ENCODE results near the gene FOXP1.

FOXP1 gene

DNA sequence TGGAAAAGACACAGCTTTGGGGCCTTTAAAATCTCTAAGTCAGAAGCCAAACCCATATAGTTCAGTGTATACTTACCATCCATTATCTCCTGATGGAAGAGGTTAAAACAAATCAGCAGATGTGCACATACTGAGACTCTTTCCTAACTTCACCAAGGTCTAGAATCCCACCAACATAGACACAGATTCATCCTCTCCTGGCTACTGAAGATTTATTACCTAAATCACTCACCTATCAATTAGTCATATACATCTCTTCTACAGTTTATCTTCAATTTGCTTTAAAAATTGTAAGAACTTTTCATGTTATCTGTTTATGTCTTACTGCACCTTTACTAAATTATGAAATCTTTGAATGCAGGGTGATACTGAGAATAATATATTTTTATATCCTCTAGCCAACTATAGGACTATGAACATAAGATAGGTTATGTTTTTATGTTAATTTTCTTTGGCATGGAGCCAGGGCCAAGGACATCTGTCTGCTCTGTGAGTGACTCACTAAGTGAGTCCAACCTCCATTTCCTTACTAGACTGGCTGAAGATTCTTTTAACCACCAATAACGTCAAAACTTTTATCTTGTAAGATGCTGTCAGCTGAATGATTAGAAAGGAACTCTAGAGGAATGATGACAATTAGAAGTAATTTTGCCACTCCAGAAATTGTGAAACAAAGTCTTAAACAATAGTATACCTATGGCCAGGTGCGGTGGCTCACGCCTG is 397.6 kb downstream of the FOXP1 start:
- H3K27me3 ChIP-seq (ENCODE audit: control insufficient read depth, insufficient read depth, low read length), result no peaks in the 10 kb centered on the region
- no peak overlapping the region for H3K9ac ChIP-seq (ENCODE audit: low read length)
- H3K4me1 ChIP-seq (ENCODE audit: control insufficient read depth, insufficient read depth, low read length), result peaks cover 17% of the 10 kb centered on the region
- no peaks in the 10 kb centered on the region for H3K9me3 ChIP-seq (ENCODE audit: control insufficient read depth, low read length)
- no peaks in the 10 kb centered on the region for H3K36me3 ChIP-seq (ENCODE audit: control insufficient read depth, insufficient read depth, low read length)
- no peak overlapping the region for H3K4me3 ChIP-seq (ENCODE audit: low read length)

DNA sequence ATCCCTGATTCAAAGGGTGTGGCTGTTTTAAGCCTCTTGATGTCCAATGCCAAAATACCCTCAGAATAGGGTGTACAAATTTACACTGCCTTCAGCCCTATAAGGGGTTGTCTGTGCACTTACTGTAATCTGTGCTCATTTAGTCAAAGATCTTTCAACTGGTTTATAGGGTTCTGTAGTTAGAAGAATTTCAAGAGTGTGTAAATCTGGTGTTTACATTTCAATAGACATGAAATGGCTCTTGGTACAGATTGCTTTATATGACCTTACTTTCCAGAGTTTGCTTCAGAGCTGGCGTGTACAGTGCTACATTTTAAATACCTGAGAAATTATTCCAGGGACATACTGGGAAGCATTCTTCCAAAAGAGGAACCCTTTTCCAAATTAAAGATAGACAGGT is 399.3 kb downstream of the FOXP1 start:
- Histone ChIP-seq H3K36me3 (ENCODE audit: control insufficient read depth, insufficient read depth, low read length) (no peaks in the 10 kb centered on the region), H3K4me1 (ENCODE audit: control insufficient read depth, insufficient read depth, low read length) (peaks cover 13% of the 10 kb centered on the region), H3K9ac (ENCODE audit: low read length) (no peak overlapping the region), H3K27me3 (ENCODE audit: control insufficient read depth, insufficient read depth, low read length) (no peaks in the 10 kb centered on the region), H3K9me3 (ENCODE audit: control insufficient read depth, low read length) (no peaks in the 10 kb centered on the region), H3K4me3 (ENCODE audit: low read length) (no peak overlapping the region)

DNA sequence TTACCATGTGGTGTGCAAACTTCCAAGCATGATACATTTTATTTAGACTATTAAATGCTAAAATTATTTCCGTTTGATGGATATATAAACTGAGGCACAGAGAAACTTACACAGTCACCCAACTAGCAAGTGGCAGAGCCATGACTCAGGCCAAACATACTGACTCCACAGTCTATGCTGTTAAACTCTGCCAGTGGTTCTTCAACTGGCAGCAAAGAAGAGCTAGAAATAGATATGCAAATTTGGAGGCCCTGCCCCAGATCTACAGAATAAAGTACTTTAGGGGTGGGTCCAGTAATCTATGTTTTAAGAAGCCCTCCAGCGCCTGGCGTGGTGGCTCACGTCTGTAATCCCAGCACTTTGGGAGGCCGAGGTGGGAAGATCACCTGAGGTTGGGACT is 400.0 kb downstream of the FOXP1 start:
- Histone ChIP-seq H3K9me3 (ENCODE audit: control insufficient read depth, low read length) (no peaks in the 10 kb centered on the region), H3K9ac (ENCODE audit: low read length) (no peak overlapping the region), H3K4me1 (ENCODE audit: control insufficient read depth, insufficient read depth, low read length) (peaks cover 7% of the 10 kb centered on the region), H3K36me3 (ENCODE audit: control insufficient read depth, insufficient read depth, low read length) (no peaks in the 10 kb centered on the region), H3K27me3 (ENCODE audit: control insufficient read depth, insufficient read depth, low read length) (no peaks in the 10 kb centered on the region), H3K4me3 (ENCODE audit: low read length) (no peak overlapping the region)

DNA sequence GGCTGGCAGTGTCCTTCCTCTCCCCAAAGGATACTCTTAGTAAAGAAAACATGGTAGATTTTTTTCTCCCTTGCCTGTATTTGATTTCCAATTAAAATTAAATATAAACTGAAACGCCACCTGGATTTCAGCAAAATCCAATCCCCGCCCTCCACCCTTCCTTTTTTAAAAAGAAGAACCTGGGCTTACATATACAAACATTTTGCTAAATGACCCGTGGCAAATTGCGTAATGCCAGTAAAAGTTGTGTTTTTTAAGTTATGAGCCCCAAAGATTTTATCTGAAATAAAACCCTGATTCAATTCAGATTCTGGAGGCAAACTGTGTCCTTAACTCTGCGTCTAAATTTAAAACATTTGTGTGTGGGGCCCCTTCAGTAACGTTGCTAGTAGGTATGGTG is 403.0 kb downstream of the FOXP1 start:
- Histone ChIP-seq H3K9ac (ENCODE audit: low read length) (no peak overlapping the region), H3K9me3 (ENCODE audit: control insufficient read depth, low read length) (no peaks in the 10 kb centered on the region), H3K4me1 (ENCODE audit: control insufficient read depth, insufficient read depth, low read length) (peaks cover 5% of the 10 kb centered on the region), H3K27me3 (ENCODE audit: control insufficient read depth, insufficient read depth, low read length) (no peaks in the 10 kb centered on the region), H3K36me3 (ENCODE audit: control insufficient read depth, insufficient read depth, low read length) (no peaks in the 10 kb centered on the region), H3K4me3 (ENCODE audit: low read length) (no peak overlapping the region)

DNA sequence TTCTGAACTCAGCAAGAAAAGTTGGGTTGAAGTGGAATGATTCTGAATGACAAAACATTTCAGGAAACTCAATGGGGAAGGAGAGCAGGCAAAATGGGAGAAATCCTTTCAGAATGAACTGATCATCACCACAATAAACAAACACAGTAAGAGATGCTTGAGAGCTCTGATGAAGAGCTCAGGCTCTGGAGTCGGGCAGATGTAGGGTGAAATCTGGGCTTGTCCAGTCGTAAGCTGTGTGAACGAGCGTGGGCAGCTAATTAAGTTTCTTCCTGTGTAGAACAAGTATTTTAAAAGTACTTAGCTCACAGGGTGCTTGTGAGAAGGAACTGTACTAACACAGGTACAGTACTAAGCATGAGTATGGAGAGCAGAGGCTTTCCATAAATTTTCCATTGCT is 406.2 kb downstream of the FOXP1 start:
- Histone ChIP-seq H3K4me1 (ENCODE audit: control insufficient read depth, insufficient read depth, low read length) (peaks cover 5% of the 10 kb centered on the region), H3K36me3 (ENCODE audit: control insufficient read depth, insufficient read depth, low read length) (no peaks in the 10 kb centered on the region), H3K27me3 (ENCODE audit: control insufficient read depth, insufficient read depth, low read length) (no peaks in the 10 kb centered on the region), H3K4me3 (ENCODE audit: low read length) (no peak overlapping the region), H3K9ac (ENCODE audit: low read length) (no peak overlapping the region), H3K9me3 (ENCODE audit: control insufficient read depth, low read length) (no peaks in the 10 kb centered on the region)

DNA sequence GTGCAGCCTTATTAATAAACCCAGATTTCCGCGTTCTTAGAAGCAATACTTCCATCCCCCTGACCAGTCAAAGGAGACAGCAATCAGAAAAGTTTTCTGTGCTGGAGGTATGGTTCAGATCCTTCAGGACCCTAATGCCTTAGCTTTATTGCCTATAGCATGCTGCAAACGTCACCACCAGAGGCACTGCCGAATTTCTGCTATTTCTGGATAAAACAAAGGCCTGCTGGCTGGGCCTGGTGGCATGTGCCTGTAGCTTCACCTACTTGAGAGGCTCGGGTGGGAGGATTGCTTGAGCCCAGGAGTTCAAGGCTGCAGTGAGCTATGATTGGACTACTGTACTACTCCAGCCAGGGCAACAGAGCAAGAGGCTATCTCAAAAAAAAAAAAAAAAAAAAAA is 407.2 kb downstream of the FOXP1 start:
- Histone ChIP-seq H3K9ac (ENCODE audit: low read length) (no peak overlapping the region), H3K36me3 (ENCODE audit: control insufficient read depth, insufficient read depth, low read length) (no peaks in the 10 kb centered on the region), H3K4me3 (ENCODE audit: low read length) (no peak overlapping the region), H3K9me3 (ENCODE audit: control insufficient read depth, low read length) (no peaks in the 10 kb centered on the region), H3K4me1 (ENCODE audit: control insufficient read depth, insufficient read depth, low read length) (peaks cover 5% of the 10 kb centered on the region), H3K27me3 (ENCODE audit: control insufficient read depth, insufficient read depth, low read length) (no peaks in the 10 kb centered on the region)

DNA sequence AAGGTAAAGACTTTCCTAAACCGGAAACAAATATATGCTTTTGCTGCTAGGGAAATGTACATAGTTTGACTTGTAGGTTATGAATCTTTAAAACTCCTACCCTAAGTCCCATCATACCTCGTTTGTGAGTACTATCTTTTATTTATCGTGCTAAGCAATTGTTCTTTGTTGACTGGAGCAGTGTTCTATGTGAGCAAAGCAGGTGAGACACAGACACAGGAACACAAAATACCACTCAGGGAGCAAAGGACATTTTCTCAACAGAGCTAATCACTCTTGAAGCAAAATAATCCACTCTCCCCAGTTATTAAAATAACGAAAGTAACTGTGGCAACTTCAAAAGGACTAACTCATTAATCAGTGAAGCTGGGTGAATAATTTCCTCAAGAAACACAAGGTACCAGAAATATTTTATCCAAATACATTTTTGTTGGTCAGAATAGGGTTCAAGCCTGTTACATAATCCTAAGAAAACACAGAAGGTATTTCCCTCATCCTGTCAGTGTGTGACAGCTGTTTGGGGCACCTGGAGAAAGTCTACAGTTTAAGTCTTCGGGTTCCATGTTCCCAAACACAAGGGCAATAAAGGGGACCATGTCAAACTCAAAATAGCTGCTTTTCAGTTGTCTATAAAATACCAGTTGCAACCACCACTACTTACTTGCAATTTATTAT is 407.7 kb downstream of the FOXP1 start:
- Histone ChIP-seq H3K27me3 (ENCODE audit: control insufficient read depth, insufficient read depth, low read length) (no peaks in the 10 kb centered on the region), H3K4me1 (ENCODE audit: control insufficient read depth, insufficient read depth, low read length) (peaks cover 5% of the 10 kb centered on the region), H3K9me3 (ENCODE audit: control insufficient read depth, low read length) (no peaks in the 10 kb centered on the region), H3K4me3 (ENCODE audit: low read length) (no peak overlapping the region), H3K9ac (ENCODE audit: low read length) (no peak overlapping the region), H3K36me3 (ENCODE audit: control insufficient read depth, insufficient read depth, low read length) (no peaks in the 10 kb centered on the region)

- H3K36me3 ChIP-seq (ENCODE audit: control insufficient read depth, insufficient read depth, low read length), result no peaks in the 10 kb centered on the region
- no peaks in the 10 kb centered on the region for H3K27me3 ChIP-seq (ENCODE audit: control insufficient read depth, insufficient read depth, low read length)
- H3K4me3 ChIP-seq (ENCODE audit: low read length), result no peak overlapping the region
- no peak overlapping the region for H3K9ac ChIP-seq (ENCODE audit: low read length)
- H3K4me1 ChIP-seq (ENCODE audit: control insufficient read depth, insufficient read depth, low read length), result peaks cover 15% of the 10 kb centered on the region
- no peaks in the 10 kb centered on the region for H3K9me3 ChIP-seq (ENCODE audit: control insufficient read depth, low read length)
Measured at GRCh38 chr3:71172951-71173350, 410.6 kb downstream of the FOXP1 start.

DNA sequence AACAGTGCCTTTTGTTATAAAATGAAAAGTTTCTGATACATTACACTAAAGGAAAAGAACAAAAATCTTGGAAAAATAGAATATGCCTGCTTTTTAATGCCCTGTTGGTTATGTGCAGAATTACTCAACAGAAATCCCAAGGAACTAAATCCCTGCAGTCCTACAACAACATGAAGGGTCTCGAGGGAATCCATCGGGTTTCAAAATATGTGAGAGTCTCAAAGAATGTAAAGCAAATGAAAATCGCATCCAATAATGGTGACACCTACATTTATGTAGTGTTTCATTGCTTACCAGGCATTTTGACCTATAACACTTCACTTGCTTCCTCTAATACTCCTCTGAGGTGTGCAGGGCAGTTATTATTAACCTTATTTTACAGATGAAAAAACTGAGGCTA is 411.3 kb downstream of the FOXP1 start:
- Histone ChIP-seq H3K9me3 (ENCODE audit: control insufficient read depth, low read length) (no peaks in the 10 kb centered on the region), H3K4me1 (ENCODE audit: control insufficient read depth, insufficient read depth, low read length) (peaks cover 15% of the 10 kb centered on the region), H3K9ac (ENCODE audit: low read length) (no peak overlapping the region), H3K4me3 (ENCODE audit: low read length) (no peak overlapping the region), H3K27me3 (ENCODE audit: control insufficient read depth, insufficient read depth, low read length) (no peaks in the 10 kb centered on the region), H3K36me3 (ENCODE audit: control insufficient read depth, insufficient read depth, low read length) (no peaks in the 10 kb centered on the region)

DNA sequence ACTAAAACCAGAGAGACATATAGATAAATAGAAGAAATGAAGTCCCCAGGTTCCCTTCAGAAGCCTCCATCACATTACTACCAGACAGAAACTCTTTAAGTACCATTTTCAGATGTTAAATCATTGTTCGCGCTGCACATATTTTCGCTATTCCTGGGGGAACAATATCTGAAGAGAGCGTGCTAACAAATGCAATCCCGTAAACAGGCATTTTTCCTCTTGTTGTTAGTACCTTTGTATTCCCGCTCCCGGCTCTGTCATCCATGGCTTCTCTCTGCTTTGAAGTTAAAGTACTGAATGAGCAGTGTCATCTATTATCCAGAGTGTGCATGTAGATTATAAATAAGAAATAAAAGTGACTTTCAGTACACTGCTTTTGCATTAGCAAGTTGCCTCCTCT is 412.3 kb downstream of the FOXP1 start:
- Histone ChIP-seq H3K4me3 (ENCODE audit: low read length) (no peak overlapping the region), H3K36me3 (ENCODE audit: control insufficient read depth, insufficient read depth, low read length) (no peaks in the 10 kb centered on the region), H3K4me1 (ENCODE audit: control insufficient read depth, insufficient read depth, low read length) (peaks cover 12% of the 10 kb centered on the region), H3K9me3 (ENCODE audit: control insufficient read depth, low read length) (no peaks in the 10 kb centered on the region), H3K9ac (ENCODE audit: low read length) (no peak overlapping the region), H3K27me3 (ENCODE audit: control insufficient read depth, insufficient read depth, low read length) (no peaks in the 10 kb centered on the region)

DNA sequence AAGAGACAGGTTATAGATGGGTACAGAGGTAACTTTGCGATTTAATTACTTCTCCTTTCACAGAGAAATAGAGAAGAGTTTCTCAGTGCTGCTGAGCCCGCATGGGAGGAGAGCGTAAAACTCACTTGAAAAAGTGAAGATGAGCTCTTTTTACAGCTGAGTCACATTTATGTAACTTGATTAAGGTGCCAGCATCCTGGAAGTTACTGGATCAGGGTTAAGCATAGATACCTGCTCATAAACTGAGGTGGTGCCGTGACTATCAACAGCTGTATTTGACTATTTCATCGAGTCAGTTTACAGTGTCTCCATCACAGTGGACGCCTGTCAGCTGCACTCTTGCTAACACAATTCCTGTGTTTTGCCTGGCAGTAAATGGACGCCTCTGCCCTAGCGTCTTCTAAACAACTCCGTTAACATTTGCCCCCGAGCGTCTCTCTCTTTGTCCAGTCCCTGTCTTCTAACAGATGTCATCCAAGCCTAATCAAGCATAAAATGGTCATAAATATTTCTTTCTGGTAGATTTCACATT is 414.6 kb downstream of the FOXP1 start:
- Histone ChIP-seq H3K9me3 (ENCODE audit: control insufficient read depth, low read length) (no peaks in the 10 kb centered on the region), H3K36me3 (ENCODE audit: control insufficient read depth, insufficient read depth, low read length) (no peaks in the 10 kb centered on the region), H3K9ac (ENCODE audit: low read length) (peak overlapping the region; percentile 42), H3K27me3 (ENCODE audit: control insufficient read depth, insufficient read depth, low read length) (no peaks in the 10 kb centered on the region), H3K4me3 (ENCODE audit: low read length) (no peak overlapping the region), H3K4me1 (ENCODE audit: control insufficient read depth, insufficient read depth, low read length) (peaks cover 9% of the 10 kb centered on the region)

DNA sequence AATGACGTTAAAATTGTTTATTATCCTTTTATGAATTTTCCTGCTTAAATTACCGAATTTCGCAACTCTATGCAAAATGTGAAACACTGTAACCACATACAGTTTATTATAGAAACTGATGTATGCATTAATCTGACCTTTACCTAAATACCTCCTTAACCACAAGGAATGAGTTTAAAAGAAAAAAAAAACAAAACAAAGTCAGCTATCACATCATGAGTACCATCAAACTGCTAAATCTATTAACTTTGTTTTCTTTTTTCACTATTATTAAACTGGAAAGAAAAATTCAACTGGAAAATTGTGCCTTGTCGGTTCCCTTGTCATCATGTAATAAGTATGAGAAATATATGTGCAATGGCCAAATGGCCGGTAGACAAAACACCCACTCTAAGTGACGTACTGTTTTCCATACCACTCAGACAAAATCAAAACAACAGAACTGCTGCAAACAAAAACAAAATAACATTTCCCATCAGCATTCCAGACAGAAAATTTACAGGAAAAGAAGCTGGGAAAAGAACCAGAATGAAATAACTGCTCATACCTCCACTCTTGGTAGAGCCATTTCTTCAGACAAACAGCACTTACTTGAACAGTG is 415.3 kb downstream of the FOXP1 start:
- Histone ChIP-seq H3K4me1 (ENCODE audit: control insufficient read depth, insufficient read depth, low read length) (peaks cover 9% of the 10 kb centered on the region), H3K4me3 (ENCODE audit: low read length) (no peak overlapping the region), H3K9ac (ENCODE audit: low read length) (no peak overlapping the region)

More for the DNA sequence above, 415.3 kb downstream of the FOXP1 start:
- Histone ChIP-seq H3K36me3 (ENCODE audit: control insufficient read depth, insufficient read depth, low read length) (no peaks in the 10 kb centered on the region), H3K27me3 (ENCODE audit: control insufficient read depth, insufficient read depth, low read length) (no peaks in the 10 kb centered on the region), H3K9me3 (ENCODE audit: control insufficient read depth, low read length) (no peaks in the 10 kb centered on the region)
